NCI-H146 treated with DMSO at 0.1 percent for 48 hours (cell line): ENCODE results near the gene TTLL7.

Source experiments
- DNase-seq: peaks from one replicate; lab custom pipeline; 2025; ENCODE audit not compliant: unreplicated experiment; lab: John Stamatoyannopoulos, UW

The TTLL7 gene

GRCh38 chr1:83883979-83884378, 115.0 kb downstream of the TTLL7 start:
- no peak for DNase-seq

- peak; percentile 38 for DNase-seq
These were observed 116.0 kb downstream of the TTLL7 start for GRCh38 chr1:83882906-83883305.

- DNase-seq: no peak
These were observed 126.4 kb downstream of the TTLL7 start for GRCh38 chr1:83872515-83872914.

DNA sequence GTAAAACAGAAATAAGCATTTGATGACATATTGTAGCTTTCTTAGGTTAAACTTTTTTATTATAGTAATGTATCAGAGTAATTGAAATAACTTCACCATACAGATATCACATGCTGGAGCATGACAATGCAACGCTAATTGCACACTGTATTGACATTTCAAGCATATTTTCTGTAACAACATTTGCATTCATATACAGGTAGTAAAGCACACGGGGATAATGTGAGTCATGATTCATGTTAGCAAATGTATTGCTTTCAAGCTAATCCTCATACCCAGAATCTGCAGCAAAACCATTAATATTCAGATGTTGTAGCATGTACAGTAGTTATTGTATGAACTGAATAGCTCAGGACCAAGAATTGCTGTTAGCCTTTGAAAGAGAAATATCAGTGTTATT, 133.9 kb downstream of the TTLL7 start:
- DNase-seq: no peak

GRCh38 chr1:83860490-83861221, 138.3 kb downstream of the TTLL7 start:
- DNase-seq: peak; percentile 62

DNA sequence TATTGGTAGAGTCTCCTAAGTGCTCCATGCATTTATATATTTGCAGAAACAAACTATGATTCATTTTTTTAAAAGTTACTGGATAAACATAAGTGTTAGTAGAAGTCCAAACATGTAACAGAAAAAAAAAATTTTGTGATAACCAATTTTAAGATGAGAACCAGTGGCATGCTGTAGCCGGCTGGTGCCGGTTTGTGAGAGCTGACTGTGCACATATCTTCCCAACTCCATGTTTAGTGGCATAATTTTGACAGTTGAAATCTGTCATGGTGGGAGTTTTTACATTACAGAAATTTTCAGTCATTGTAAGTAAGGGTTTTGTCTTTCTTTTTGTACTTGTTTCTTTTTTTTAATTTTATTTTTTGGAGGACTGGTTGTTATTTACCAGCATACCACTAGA, 141.2 kb downstream of the TTLL7 start:
- DNase-seq: no peak

- peak; percentile 10 for DNase-seq
These were observed 141.8 kb downstream of the TTLL7 start for GRCh38 chr1:83857103-83857502.

GRCh38 chr1:83856381-83856780, 142.6 kb downstream of the TTLL7 start:
- DNase-seq: no peak

DNA sequence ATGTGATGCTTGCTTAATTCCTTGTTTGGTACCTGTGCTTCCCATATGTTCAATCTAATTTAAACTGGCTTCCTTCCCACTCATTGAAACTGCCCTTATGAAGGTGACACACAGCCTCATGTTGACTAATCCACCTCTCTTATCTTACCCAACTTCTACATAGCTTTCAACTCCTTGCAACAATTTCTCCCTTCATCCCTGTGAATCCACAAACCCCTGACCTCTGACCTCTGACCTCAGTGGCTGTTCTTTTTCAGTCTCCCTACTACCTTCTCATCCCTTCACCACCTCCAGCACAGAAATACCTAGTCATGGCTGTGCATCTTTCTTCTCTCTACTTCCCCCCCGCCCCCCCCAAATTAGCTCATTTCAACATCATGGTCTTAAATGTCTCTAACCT, 144.5 kb downstream of the TTLL7 start:
- DNase-seq: no peak

DNA sequence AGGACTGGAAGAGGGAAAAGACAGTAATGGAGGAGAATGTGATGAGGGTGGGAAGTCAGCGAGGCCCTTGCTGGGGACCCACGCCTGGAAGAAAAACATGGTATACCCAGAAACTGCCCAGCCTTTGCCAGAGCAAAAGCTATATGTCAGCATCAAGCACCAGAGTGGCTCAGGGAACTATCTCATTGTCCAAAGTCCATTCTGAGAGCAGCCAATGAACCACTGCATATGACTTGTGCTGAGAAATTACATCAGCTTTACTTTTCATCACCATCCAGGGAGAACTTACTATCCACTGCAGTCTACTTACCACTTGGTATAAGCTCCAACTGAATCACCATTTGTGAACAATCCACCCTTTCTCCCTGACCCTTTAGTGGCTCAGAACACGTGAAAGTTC, 148.1 kb downstream of the TTLL7 start:
- DNase-seq: no peak

GRCh38 chr1:83849191-83850061, 149.5 kb downstream of the TTLL7 start:
- peak; percentile 59 for DNase-seq

DNA sequence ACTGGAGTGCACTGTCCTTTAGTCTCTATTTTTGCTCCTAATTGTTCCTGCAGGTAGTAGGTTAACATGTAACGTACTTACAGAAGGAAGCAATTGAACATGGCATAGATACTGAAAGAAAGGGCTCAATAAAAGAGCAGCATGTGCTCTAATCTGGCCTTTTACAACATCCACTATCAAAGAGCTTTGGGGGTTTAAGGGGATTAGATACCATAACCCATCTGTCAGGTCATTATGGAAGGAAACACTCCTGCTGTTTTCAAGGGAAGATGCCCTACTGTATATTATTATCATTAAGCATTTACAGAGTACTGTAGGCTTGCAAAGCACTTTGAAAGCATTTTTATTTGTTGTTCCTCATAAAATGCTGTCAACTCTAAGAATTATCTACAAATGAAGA, 152.8 kb downstream of the TTLL7 start:
- DNase-seq: peak; percentile 23

DNA sequence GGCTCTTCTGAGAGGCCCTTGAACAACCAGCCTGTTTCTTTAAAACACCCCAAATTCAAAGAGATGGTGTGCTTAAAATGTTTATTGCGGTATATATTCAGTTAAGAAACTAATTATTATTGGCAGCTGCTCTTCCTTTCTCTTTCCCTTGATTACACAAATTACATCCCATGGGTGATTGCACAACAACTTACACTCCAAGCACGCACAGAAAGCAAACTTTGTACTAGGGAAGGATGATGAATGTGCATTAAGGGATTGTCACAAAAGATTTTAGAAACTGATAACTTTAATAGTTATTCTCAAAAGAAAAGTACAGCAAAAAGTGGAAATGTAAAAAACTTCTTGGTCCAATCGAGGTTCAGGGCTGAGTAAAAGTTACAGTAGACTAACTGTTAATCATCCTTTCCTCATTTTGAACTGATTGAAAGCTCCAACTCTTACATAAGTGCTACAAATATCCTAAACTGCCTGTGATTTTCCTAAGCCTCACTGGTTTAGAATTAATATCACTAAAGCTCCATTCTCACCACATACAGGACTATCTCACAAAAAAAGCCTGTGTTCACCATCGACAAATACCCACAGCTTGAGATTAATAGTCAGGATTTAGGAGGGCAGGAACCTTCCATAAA, 153.4 kb downstream of the TTLL7 start:
- DNase-seq: no peak

GRCh38 chr1:83844546-83844945, 154.4 kb downstream of the TTLL7 start:
- no peak for DNase-seq

- peak; percentile 52 for DNase-seq
These were observed 159.3 kb downstream of the TTLL7 start for GRCh38 chr1:83839566-83840173.

DNA sequence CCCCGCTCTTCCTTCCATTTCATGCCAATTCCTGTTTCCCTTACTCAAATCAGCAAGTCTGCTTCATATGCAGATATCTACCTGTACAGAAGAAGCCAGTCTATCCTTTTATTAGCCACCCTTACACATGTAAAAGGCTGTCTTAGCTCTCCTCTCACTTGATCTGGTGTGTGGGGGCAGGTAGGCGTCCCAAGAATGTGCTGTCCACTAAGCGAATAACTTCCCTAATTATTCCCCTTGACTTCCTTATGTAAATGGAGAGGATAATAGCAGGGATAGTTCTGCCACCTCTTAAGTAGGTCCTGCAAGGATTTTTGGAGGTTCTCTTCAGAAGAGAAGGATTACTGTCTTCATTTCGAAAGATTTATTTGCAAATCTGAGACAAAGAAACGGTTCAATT, 160.4 kb downstream of the TTLL7 start:
- DNase-seq: no peak

- DNase-seq: no peak
These were observed 162.4 kb downstream of the TTLL7 start for GRCh38 chr1:83836543-83836942.

GRCh38 chr1:83834621-83835264, 164.2 kb downstream of the TTLL7 start:
- DNase-seq: no peak

DNA sequence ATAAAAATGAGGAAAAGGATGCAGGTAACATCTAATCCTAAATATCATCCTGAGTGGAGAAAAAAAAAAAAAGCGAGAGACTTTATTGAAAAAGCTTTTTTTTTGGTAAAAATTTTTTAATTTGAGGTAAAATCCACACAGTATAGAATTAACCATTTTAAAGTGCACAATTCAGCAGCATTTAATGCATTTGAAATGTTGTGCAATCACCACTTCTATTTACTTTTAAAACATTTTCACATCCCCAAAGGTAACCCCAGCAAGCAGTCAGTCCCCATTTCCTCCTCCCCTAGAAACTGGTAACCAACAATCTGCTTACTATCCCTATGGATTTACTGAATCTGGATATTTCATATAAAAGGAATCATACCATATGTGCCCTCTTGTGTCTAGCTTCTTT, 166.7 kb downstream of the TTLL7 start:
- no peak for DNase-seq

- DNase-seq: no peak
These were observed 169.8 kb downstream of the TTLL7 start for GRCh38 chr1:83829106-83829505.

GRCh38 chr1:83828456-83828855, 170.5 kb downstream of the TTLL7 start:
- no peak for DNase-seq
